SHP77 treated with DMSO at 0.1 percent for 48 hours (cell line): ENCODE data around the gene FERMT1.

Experiments used
- DNase-seq: peaks from one replicate; lab custom pipeline; 2025; lab: John Stamatoyannopoulos, UW

The FERMT1 gene, protein sequence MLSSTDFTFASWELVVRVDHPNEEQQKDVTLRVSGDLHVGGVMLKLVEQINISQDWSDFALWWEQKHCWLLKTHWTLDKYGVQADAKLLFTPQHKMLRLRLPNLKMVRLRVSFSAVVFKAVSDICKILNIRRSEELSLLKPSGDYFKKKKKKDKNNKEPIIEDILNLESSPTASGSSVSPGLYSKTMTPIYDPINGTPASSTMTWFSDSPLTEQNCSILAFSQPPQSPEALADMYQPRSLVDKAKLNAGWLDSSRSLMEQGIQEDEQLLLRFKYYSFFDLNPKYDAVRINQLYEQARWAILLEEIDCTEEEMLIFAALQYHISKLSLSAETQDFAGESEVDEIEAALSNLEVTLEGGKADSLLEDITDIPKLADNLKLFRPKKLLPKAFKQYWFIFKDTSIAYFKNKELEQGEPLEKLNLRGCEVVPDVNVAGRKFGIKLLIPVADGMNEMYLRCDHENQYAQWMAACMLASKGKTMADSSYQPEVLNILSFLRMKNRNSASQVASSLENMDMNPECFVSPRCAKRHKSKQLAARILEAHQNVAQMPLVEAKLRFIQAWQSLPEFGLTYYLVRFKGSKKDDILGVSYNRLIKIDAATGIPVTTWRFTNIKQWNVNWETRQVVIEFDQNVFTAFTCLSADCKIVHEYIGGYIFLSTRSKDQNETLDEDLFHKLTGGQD

DNA sequence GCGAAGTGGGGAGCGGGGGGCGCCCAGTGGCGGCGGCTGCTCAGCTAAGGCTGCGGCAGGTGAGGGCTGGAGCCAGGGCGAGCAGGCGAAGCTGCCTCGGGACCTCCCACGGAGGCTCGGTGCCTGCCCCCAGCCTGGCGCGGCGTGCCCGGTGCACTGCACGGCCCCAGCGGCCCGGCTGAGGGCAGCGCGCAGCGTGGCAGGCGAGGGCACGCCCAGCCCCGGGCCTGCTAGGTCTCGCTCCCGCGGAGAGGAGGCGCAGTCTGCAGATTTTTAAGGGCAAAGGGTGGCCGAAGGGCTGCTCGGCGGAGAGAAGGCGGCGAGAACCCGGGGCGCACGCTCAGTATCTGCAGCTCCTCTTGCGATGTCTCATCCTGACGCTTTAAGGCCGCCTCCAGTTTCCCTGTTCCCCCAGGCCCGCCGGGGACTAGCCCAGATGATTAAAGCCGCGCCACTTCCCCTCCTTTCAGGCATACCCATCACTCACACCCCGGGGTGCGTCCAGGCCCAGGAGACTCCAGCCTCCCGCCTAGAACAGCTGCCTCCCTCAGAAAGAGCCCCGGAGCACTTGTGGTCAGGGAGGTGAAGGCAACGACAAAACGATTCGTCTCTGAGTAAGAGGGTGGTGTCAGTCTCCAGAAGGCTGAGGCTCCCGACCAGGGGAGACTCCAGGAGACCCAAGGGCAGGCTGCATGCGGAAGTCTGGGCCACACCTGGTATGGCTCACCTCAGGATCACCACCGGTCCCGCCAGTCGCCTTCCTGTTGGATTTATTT is at the start of gene FERMT1:
FERMT1 (minus strand) TSS at position 158 of the 776 bp plus-strand sequence. CDS start 3,476 bp downstream, outside the sequence.
- peak; percentile 82 for DNase-seq

DNA sequence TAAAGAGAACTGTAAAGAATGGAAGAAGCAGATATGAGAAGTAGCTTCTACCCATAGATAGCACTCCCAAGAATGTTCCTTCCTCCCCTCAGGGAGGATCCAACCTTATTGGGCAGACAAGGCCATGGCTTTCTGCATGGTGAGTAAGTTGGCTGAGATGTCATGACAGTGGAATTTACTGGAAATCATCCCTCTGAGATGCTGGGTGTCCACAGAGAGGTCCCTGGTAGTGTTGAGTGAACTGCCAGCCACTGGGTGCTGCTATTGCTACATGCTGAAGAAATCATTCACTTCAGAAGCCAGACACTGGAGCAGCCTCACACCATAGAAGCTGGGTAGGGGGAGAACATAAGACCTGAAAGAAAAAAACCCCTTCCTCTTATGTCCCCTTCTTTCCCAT is 46.4 kb upstream of the FERMT1 start:
- DNase-seq, result peak; percentile 31

DNA sequence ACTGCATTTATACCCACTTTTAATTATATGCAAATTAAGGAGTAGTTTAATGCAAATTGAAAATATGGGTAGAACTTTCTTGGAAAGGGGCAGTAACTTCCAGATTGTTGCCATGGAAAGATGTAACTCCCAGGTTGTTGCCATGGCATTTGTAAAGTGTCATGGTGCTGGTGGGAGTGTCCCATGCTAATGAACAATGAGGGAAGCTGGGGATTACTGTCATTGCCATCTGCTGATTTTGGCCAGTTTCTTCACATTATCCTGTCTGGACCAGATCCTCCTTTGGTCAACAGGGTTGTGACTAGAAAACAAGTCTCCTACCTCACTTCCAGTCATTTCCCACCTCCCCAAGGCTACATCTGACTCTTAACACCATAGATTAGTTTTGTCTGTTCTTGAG is 45.4 kb upstream of the FERMT1 start:
- no peak for DNase-seq

DNA sequence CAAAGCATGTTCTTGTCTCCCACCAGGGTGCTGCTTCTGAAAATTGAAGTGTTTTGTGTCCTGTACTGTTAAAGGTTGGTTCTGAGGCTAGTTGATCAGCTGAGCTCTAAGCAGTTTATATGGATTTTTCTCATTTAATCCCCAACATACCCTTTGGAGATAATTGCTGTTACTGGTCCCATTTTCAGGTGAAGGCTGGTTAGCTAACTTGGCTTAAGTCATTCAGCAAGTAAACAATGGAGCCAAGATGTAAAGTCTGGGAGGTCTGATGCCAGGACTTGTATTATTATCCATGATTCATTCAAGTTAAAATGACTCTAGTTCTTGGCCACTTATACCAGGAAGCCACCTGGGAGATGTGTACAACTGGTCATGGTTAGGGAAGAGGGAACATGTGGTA is 42.5 kb upstream of the FERMT1 start:
- DNase-seq, result peak; percentile 30

DNA sequence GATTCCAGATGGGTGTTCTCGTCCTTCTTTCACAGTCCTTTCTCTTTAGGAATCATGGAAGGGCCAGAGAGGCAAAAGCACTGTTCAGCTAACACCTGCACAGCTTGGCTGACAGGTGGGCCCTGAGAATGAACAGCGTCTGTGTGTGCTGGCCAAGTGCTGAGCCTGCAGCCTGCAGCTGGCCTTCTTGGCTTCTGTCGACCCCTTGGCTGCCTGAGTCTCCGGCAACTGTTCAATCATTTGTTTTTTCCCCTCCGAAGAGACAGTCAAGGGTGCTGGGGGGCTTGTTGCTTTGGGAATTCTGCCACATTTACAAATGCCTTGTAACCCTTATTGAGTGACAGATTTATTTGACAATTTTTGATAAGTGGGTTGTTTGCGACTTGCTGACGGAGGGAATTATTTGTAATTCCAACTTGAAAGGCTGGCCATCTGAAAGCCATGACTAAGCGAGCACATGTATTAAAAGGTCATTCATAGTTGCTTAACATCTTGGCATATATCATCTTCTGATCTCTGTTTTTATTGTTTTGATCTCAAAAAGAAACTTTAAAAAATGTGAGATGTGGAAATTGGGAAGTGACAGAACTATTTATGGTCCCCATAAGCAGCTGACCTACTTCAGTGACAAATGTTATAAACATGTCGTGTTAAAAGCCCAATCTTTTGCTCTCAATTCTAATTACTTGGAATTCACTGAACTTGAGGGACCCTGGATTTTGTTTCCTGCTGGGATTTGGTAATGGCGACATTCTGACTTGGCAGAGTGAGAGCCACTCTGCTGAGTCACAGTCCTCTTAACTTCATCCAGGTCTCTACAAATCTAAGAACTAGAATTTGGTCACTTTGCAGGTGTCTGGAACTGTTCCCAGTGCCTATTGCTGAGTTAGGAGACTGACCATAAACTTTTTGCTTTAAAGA is 41.9 kb upstream of the FERMT1 start:
- DNase-seq, result peak; percentile 90

DNA sequence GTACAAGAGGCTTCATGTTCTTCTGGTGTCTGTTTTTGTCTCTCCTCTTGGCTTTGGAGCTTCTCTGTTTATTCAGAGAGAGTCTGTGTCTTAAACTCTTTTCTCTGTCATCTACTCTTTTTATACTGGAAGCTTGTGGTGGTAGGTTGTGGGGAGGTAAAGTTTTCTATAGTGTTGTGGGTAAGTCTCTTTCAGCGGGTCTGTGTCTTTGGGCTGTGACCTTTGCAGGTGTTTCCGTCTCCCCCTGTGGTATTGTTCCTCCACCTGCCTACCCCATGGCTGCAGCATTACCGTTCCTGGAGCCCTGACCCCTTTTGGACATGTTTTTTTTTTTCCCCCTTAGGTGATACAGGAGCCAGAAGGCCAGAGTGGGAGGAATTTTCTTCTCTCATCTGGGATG is 37.9 kb upstream of the FERMT1 start:
- no peak for DNase-seq

DNA sequence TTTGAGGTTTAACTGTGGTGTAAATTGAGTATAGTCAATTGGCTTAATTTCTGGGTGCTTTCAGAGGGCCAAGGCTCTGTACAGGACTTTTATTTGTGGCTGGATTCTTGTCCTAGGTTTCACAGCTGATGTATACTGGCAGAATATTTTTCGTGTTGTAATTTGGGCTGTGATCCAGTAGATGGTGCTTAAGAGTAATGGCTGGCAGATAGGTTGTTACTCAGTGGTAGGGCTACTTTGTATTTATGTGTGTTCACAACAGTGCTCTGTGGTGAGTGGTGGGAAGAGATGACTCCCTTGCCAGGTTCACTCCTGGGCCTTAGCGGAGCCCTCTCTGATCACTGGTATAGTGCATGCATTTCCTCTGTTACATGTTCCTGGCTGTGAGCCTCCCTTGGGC is 34.5 kb upstream of the FERMT1 start:
- DNase-seq, result peak; percentile 13

DNA sequence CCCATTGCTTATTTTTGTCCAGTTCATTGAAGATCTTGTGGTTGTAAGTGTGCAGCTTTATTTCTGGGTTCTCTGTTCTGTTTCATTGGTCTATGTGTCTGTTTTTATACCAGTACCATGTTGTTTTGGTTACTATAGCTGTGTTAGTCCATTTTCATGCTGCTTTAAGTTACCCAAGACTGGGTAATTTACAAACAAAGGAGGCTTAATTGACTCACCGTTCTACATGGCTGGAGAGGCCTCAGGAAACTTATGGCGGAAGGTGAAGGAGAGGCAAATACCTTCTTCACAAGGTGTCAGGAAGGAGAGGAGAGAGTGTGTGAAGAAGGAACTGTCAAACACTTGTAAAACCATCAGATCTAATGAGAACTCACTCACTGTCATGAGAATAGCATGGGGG is 29.9 kb upstream of the FERMT1 start:
- no peak for DNase-seq

DNA sequence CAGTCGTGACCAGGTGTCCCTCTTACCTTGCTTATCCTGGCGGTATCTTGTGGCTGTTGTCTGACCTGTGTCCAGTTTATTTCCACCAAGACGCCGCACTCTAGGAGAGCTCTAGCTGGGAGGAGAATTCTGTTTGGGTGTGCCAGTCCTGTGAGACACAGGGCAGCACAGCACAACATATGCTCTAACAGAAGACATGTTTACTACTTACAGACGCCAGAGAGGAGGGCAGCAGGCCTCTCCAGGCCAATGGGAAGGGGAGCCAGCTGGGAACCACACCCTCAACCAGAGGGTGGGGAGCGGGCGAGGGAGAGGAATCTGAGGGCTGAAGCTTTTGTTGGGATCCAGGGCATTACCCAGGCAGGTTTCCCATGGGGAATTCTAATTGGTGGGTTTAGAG is 25.2 kb upstream of the FERMT1 start:
- no peak for DNase-seq

DNA sequence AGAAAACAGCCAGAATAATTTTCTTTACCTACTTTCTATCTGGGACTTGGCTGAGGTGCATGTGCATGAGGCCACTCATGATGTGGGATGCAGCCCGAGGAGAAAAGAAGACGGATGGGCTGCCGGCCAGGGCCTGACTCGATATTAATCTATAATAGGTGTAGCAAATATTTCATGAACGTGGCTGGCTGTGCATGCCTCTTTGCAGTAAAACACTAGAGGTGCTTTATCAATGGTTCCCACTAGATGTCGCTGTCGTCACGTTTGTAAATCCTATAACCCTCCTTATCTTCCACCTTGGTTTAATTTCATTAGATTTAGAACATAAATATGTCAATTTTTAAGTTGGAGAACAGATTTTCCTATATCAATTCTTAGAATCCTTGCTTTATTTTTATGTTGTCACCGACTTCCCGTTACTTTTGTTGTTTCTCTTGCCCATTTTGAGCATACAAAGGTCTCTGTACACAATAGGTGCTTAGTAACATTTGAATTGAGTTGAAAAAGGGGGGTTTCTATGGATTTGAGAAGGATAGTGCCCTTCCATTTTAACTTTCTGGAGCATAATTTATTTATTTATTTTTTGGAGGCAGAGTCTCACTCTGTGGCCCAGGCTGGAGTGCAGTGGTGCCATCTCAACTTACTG is 19.6 kb upstream of the FERMT1 start:
- peak; percentile 69 for DNase-seq

DNA sequence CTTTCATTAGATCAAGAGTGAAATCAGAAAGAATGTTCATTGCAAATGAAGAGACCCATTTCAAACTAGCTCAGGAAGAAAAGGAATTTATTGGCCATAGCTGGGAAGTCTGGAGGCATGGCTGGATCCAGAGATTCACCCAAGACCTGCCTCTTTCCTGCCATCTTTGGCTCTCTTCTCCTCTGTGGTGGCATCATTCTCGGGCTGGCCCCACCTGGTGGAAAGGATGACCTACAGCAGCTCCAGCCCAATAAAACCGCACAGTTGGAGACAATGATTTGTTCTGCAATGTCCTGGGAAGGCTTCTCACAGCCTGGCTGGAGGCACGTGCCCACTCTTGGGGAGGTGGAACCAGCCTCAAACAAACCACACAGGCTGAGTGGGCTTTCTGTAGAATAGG is 18.1 kb upstream of the FERMT1 start:
- DNase-seq, result no peak

DNA sequence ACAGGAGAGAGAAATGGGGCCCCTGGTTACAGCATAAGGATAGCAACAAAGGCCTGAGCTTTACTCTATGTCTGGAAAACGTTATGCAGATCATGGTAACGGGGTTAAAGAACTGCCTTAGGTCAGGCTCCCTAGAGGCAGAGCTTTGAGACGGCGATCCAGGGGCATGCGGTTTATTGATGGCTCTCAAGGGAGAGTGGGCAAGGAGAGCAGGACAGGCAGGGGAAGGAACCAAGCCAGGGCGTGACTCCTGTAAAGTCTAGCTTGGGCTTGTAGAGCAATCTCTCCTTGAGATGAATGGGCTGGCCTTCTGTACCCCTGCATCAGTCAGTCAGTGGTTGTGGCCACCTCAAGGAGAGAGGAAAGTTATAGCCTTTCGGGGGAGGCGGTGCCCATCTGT is 12.5 kb upstream of the FERMT1 start:
- DNase-seq, result no peak

DNA sequence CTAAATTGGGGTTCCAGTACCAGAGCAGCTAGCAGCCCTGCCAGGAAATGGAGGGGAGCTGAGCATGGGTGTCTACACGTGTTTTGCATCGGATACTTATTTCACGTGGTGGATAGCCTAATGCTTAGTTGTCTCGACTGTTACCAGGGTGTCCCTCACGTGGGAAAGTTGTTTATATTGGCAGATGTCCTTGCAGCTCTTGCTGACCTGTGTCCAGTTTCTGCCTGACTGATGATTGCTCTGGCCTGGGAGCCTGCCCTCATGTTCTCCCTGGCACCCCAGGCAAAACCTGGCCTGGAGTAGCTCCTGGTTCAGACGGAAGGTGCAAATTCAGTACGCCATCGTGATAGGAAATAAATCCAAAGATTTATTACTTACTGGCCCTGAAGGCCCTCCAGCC is 11.8 kb upstream of the FERMT1 start:
- no peak for DNase-seq

DNA sequence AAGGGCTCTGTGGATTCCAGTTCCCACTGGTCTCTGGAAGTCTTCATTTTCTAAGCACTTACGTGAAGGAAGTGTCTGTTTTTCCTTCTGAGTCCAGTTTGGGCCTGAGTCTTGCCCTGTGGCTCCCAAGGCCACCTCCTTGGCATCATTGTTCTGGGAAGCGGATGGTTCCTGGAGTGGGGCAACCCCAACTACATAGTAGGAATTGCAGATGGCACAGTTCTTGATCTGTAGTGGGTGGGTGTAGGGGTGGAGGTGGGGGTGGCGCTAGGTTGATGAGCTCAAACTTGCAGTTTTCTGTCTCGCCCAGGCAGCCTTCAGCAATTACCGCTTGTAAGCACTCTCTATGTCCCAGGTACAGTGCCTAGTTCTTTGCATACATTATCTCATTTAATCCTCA is 7.2 kb upstream of the FERMT1 start:
- DNase-seq, result no peak

DNA sequence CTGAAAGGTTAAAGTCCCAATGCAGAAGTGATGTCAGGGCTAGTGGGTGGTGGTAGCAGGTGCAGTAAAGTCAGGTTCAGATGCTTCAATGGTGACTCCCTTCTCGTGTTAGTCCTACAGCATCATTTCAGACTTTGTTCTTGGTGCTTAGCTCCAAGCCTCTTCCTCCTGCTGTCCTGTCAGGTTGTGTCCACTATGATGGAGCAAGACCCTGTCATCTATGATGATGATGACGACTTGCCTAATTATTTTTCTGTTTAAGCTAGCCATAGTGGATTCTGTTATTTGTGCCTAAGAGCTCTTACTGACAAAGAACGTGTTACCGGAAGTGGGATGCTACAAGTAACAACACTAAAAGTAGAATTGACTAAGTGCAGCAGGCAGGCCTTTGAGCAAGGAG is 5.0 kb upstream of the FERMT1 start:
- no peak for DNase-seq

DNA sequence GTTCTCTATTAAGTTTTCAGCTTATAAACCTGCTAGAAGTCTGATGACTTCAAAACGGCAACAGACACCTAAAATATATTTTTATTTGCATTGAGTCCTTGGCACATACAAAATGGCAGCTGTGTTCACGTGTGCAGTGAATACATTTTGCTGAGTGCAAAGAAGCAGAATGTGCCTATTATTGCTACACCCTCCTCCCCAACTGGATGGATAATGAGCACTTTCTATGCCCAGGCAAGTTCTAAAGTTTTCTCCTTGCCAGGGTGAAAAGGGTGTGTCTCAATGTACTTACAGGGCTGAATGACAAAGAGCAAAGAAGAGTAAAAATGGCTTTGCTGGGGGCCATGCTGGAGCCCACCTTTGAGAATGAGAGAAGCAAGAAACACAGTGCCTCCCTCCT is 4.0 kb upstream of the FERMT1 start:
- no peak for DNase-seq

DNA sequence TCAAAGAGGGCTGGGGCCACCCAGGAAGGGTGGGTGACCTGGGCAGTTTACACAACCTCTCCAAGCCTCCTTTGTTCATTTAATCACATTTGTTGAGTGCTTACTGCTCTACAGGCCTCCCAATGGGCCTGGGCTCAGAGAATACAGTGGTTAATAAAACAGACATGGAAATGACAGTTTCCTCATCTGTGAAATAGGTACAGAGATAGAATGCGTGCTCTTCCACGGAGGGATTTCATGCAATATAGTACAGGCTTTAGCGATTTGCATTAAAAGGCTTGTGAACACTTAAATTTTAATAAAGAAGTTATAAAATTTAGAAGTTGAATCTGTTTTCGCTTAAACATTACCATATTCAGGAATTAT is 802 bp upstream of the FERMT1 start:
- peak; percentile 76 for DNase-seq

DNA sequence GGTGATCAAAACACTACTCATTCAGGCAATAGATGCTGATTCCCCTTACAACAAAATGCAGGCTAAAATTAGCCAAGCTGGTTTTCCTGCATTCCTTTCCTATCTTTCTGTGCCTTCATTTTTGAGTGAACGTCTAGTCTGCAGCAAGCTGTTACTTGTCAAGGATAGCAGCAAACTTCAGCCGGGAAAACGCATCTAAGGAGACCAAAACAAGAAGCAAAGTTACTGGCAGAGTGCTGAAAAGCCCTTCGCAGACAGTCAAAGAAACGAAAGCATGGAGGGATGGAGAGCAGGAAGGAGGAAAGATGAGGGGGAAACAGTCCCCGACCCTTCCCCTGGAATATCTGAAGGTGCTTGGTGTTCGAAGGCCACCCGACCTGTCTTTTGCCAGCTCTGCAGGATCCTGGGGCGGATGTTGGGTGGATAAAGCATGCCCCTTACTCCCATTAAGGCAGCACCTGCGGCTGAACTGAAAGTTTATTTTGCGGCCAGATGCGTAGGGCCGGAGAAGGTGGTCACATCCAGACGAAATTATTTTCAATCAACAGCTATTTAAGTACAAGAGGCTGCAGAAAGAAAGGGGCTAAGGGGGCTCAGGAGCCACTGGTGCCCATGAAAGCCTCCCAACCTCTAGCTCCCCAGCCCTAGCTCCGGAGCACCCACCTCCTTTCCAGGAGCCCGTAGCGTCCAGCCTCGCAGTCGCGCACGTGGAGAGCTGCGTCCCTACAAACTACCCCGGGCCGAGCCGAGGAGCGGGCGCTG is 538 bp downstream of the FERMT1 start:
- DNase-seq, result peak; percentile 36

DNA sequence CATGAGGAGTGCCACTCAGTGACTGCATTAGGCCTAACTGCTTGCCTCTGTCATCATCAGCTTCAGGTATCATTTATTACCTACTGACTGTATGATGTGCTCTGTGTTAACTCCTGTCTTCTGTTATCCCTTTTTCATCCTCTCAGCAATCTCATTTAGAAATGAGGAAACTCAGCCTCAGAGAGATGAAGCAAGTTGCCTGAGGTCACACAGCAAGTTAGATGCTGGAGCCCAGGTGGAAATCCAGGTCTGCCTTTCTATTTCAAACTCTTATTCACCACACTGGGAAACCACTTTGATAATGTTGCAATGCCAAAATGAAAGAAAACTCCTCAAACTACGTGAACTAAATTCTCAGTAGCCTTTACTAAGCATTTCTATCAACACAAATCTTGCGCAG is 1.3 kb downstream of the FERMT1 start:
- DNase-seq, result no peak

DNA sequence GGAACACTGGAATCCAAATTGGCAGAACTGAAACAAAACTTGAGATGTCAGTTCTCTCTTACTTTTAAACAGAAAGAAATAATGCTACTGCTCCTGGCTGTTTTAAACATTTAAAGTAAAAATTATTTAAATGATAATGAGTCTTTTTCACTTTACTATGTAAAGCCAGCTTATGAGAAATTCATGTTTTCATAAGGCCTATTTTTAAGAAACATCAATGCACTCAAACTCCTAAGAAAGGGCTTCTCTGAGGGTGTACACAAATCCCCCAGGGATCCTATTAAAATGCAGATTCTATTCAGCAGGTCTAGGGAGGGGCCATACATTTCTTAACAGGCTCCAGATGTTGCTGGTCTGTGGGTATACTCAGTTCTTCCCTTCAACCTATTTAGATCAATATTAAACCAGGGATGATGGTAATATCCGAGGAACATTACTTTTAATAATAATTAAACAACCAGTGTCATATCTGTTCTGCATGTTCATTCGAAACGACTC is 2.3 kb downstream of the FERMT1 start:
- no peak for DNase-seq
